HL-60 (cell line): Measurements from ENCODE around the gene TINAGL1.

Experiments used
- DNase-seq, 2 experiments: peaks; one replicate each; pipeline ENCODE4 v3.0.0-alpha.2; 2010 to 2020; ENCODE audit warnings: low read depth in 1 of 2, low spot score in 1 of 2
- H3K27ac ChIP-seq: fragments of 250-450 bp; sonication (Bioruptor Pico); replicated peaks from 2 replicates; pipeline ENCODE4 v1.5.1; 2020; ENCODE audit warnings: mild to moderate bottlenecking, moderate library complexity
- H3K27me3 ChIP-seq: fragments of 250-450 bp; sonication (Bioruptor Pico); 2 replicates; pipeline ENCODE4 v1.5.1; 2021; ENCODE audit warnings: mild to moderate bottlenecking, moderate library complexity; ENCODE audit not compliant: insufficient read depth, poor library complexity, severe bottlenecking
- H3K4me3 ChIP-seq: replicated peaks from 2 replicates; pipeline ENCODE4 v1.5.1; 2011; ENCODE audit warnings: mild to moderate bottlenecking, control low read depth, low read length; ENCODE audit not compliant: insufficient read depth
- GABPA ChIP-seq: IDR thresholded peaks from 2 replicates; pipeline ENCODE4 v1.6.1; 2012; ENCODE audit warnings: low read depth
- POLR2AphosphoS5 ChIP-seq: IDR thresholded peaks from 2 replicates; pipeline ENCODE4 v1.6.1; 2012; ENCODE audit warnings: low read depth
- SPI1 ChIP-seq: IDR thresholded peaks from 2 replicates; pipeline ENCODE4 v1.6.1; 2012; ENCODE audit warnings: low read depth, mild to moderate bottlenecking, borderline replicate concordance
- TF ChIP-seq, protein P1 (sequence below): IDR thresholded peaks from 2 replicates; pipeline ENCODE4 v1.6.1; 2012; ENCODE audit warnings: low read depth; ENCODE audit not compliant: insufficient replicate concordance
- TF ChIP-seq, protein P2 (sequence below): IDR thresholded peaks from one replicate; pipeline ENCODE4 v1.5.1; 2011; ENCODE audit warnings: low read length, control low read depth, inconsistent platforms; ENCODE audit not compliant: insufficient read depth

Gene TINAGL1

DNA sequence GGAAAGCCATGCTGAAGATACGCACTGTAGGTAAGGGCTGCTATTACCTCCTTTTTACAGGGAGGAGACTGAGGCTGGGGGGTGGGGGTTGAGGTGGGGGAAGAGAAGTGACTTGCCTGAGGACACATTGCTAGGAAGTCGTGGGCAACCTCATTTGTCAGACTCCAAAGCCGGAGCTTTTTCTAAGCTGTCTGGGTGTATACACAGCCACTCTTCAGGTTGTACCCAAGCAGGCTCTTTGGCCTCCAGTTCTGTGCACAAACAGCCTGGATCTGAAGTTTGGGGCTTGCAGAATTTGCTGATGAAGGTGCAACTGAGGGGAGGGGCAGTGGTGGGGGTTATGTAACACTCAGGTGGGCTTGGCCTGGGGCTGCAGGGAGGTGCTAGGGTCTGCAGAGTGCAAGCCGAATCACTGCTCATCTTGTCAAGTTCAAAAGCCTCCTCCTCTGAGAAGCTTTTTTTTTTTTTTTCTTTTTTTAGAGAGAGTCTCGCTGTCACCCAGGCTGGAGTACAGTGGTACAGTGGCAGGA lies 16.9 kb downstream of the TINAGL1 start:
- Histone ChIP-seq H3K27me3 (no peaks in the 10 kb centered on the region), H3K4me3 (no peak overlapping the region), H3K27ac (no peak overlapping the region)
- no peak for DNase-seq
- TF ChIP-seq, protein P1, sequence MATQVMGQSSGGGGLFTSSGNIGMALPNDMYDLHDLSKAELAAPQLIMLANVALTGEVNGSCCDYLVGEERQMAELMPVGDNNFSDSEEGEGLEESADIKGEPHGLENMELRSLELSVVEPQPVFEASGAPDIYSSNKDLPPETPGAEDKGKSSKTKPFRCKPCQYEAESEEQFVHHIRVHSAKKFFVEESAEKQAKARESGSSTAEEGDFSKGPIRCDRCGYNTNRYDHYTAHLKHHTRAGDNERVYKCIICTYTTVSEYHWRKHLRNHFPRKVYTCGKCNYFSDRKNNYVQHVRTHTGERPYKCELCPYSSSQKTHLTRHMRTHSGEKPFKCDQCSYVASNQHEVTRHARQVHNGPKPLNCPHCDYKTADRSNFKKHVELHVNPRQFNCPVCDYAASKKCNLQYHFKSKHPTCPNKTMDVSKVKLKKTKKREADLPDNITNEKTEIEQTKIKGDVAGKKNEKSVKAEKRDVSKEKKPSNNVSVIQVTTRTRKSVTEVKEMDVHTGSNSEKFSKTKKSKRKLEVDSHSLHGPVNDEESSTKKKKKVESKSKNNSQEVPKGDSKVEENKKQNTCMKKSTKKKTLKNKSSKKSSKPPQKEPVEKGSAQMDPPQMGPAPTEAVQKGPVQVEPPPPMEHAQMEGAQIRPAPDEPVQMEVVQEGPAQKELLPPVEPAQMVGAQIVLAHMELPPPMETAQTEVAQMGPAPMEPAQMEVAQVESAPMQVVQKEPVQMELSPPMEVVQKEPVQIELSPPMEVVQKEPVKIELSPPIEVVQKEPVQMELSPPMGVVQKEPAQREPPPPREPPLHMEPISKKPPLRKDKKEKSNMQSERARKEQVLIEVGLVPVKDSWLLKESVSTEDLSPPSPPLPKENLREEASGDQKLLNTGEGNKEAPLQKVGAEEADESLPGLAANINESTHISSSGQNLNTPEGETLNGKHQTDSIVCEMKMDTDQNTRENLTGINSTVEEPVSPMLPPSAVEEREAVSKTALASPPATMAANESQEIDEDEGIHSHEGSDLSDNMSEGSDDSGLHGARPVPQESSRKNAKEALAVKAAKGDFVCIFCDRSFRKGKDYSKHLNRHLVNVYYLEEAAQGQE, result no peak
- TF ChIP-seq, protein P2, sequence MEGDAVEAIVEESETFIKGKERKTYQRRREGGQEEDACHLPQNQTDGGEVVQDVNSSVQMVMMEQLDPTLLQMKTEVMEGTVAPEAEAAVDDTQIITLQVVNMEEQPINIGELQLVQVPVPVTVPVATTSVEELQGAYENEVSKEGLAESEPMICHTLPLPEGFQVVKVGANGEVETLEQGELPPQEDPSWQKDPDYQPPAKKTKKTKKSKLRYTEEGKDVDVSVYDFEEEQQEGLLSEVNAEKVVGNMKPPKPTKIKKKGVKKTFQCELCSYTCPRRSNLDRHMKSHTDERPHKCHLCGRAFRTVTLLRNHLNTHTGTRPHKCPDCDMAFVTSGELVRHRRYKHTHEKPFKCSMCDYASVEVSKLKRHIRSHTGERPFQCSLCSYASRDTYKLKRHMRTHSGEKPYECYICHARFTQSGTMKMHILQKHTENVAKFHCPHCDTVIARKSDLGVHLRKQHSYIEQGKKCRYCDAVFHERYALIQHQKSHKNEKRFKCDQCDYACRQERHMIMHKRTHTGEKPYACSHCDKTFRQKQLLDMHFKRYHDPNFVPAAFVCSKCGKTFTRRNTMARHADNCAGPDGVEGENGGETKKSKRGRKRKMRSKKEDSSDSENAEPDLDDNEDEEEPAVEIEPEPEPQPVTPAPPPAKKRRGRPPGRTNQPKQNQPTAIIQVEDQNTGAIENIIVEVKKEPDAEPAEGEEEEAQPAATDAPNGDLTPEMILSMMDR, result no peak
- no peak for TF ChIP-seq POLR2AphosphoS5
- TF ChIP-seq GABPA, result no peak
- TF ChIP-seq SPI1, result no peak

DNA sequence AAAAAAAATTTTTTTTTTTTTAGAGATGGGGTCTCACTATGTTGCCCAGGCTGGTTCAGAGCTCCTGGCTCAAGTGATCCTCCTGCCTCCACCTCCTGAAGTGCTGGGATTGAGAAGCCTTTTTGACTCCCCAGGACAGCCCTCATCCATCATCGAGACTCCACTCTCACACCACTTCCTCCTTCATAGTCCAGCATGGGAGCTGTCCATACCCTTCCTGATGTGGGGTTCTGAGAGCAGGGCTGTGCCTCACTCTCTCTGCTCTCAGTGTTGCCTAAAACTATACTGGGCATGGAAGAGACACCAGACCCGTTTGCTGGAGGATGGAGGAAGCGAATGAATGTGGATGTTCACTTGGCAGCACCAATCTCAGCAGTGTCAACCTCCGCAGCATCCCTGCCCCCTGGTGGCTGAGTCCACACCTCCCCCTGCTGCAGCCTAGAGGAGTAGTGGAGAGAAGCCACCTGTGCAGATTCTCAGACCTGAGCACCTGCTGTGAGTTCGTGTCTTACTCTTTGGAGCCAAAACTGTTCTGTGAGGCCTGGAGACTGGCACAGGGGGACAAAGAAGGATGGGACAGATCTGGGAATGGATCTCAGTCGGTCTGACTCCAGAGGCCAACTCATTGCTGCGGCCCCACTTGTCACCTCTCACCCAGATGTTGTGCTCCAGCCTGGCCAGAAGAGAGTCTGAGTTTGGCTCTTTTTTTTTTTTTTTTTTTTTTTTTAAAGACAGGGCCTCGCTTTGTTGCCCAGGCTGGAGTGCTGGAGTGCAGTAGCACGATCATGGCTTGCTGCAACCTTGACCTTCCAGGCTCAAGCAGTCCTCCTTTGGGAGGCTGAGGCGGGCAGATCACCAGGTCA lies 17.7 kb downstream of the TINAGL1 start:
- Histone ChIP-seq H3K27ac (no peak overlapping the region), H3K4me3 (no peak overlapping the region), H3K27me3 (no peaks in the 10 kb centered on the region)
- peak; percentile 18; the same call in 1 of the 2 replicates for TF ChIP-seq SPI1
- TF ChIP-seq, protein P2, result peak; percentile 99
- TF ChIP-seq, protein P1, result no peak
- TF ChIP-seq GABPA, result no peak
- TF ChIP-seq POLR2AphosphoS5, result no peak
- DNase-seq, result peak; percentile 15 to 73

DNA sequence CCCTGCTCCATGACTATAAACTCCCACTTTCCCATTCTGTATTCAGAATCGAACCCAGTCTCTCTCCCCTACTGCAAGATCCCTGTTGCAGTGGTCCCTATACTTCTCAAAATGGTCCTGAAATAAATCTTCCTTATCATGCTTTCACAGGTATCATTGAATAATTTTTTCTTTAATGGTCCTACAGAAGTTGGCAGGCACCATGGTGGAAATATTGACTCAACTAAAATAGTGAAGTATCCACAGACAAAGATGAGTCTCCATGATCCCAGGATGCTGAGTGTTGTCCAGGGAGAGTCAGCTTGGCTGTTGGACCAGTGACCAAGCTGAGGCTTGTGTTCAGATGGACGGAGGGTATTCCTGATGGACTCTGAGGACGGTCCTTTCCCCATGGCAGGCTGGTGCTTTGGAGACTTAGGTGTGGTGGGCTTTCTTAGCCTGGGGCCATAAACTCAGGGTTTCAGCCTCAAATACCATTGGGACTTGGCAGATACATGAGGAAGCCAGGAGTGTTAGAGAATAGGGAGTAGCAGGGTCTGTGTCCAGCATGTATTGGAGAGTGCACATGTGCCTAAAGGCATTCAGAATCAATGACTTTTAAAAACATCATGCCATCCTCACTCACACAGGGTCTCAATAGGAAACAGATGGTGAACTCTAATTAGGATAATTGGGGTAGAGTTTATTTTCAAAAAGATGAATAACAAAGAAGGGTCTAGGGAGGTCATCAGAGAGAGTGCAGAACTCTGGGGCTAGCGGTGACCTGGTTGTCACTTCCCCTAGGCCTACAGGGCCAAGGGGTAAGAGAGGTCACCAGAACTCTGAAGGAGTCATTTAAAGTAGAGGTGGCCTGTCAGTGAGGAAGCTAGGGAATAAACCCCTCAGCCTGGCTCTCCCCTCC lies 19.8 kb downstream of the TINAGL1 start:
- TF ChIP-seq GABPA (no peak), SPI1 (no peak)
- TF ChIP-seq, protein P2, result no peak
- TF ChIP-seq, protein P1, result no peak
- H3K4me3 ChIP-seq, result no peak overlapping the region
- no peaks in the 10 kb centered on the region for H3K27me3 ChIP-seq
- no peak overlapping the region for H3K27ac ChIP-seq
- DNase-seq, result no peak
